Panc1 (cell line): ENCODE data around the gene STARD5. TPM values are rescaled to one million over a fixed set of nuclear protein-coding genes. Genes with fewer than 3 reads are reported as not detected.

Experiments
- ATAC-seq: fragments of 200-7000 bp; cut with Tn5 transposase; 2 replicates; pipeline ENCODE4 v1.9.1; 2020; ENCODE audit warnings: mild to moderate bottlenecking, moderate library complexity
- BruUV-seq: library from RNA; stranded (reverse); fragments of 400-500 nt; replicated peaks from 2 replicates; lab custom pipeline; 2021; lab: Mats Ljungman, UMichigan
- CTCF ChIA-PET: fragments of 300-600 bp; sonication (Branson Sonifier 250); formaldehyde crosslinking; loops from one replicate; lab custom pipeline; 2022; ENCODE audit warnings: antibody characterized with exemption; lab: Charles Lee
- POLR2A ChIA-PET: fragments of 300-600 bp; sonication (Branson Sonifier 250); formaldehyde crosslinking; loops from one replicate; lab custom pipeline; 2022; ENCODE audit warnings: antibody characterized with exemption; lab: Charles Lee
- DNase-seq: peaks from one replicate; pipeline ENCODE4 v3.0.0-alpha.2; 2010; ENCODE audit warnings: low read depth, low spot score
- H3K27ac ChIP-seq: 2 replicates; pipeline ENCODE4 v1.5.1; 2011; ENCODE audit warnings: mild to moderate bottlenecking, low read length, inconsistent platforms
- H3K27me3 ChIP-seq: fragments of 200-500 bp; sonication (Bioruptor generic); 2 replicates; pipeline ENCODE4 v1.6.0; 2014; ENCODE audit warnings: low read length, inconsistent platforms; ENCODE audit not compliant: control insufficient read depth, insufficient read depth
- H3K36me3 ChIP-seq: fragments of 200-500 bp; sonication (Bioruptor generic); 2 replicates; pipeline ENCODE4 v1.5.1; 2014; ENCODE audit warnings: inconsistent platforms, mild to moderate bottlenecking, low read length, moderate library complexity; ENCODE audit not compliant: control insufficient read depth, insufficient read depth
- H3K4me1 ChIP-seq: 2 replicates; pipeline ENCODE4 v1.5.1; 2011; ENCODE audit warnings: inconsistent platforms, mild to moderate bottlenecking, low read length, moderate library complexity; ENCODE audit not compliant: control insufficient read depth, insufficient read depth
- H3K4me3 ChIP-seq, 2 experiments: 2 replicates each; pipeline ENCODE4 v1.5.1; 2011 to 2012; ENCODE audit warnings: low read depth in 2 of 2, low read length in 2 of 2, mild to moderate bottlenecking in 2 of 2, inconsistent platforms in 1 of 2, moderate library complexity in 1 of 2
- H3K9me3 ChIP-seq: fragments of 200-500 bp; sonication (Bioruptor generic); 2 replicates; pipeline ENCODE4 v1.5.1; 2014; ENCODE audit warnings: low read depth, mild to moderate bottlenecking, inconsistent platforms, low read length, moderate library complexity; ENCODE audit not compliant: control insufficient read depth, insufficient read depth
- CTCF ChIP-seq: fragments of 450-650 bp; IDR thresholded peaks from 2 replicates; pipeline ENCODE4 v1.5.1; 2017; ENCODE audit warnings: mild to moderate bottlenecking
- POLR2AphosphoS5 ChIP-seq: IDR thresholded peaks from 2 replicates; pipeline ENCODE4 v1.6.1; 2012; ENCODE audit warnings: mild to moderate bottlenecking, low read depth, low read length, moderate library complexity
- REST ChIP-seq, 2 experiments: IDR thresholded peaks; 2 replicates each; pipeline ENCODE4 v1.6.1; 2011 to 2012; ENCODE audit warnings: low read depth in 2 of 2, control low read depth in 1 of 2, low read length in 1 of 2, mild to moderate bottlenecking in 1 of 2, moderate library complexity in 1 of 2; ENCODE audit not compliant: insufficient read depth in 1 of 2
- SIN3A ChIP-seq: IDR thresholded peaks from 2 replicates; pipeline ENCODE4 v1.6.1; 2012; ENCODE audit warnings: low read depth, mild to moderate bottlenecking, low read length, moderate library complexity, borderline replicate concordance; ENCODE audit not compliant: insufficient read depth
- TCF7L2 ChIP-seq: IDR thresholded peaks from 2 replicates; pipeline ENCODE4 v1.6.1; 2011; ENCODE audit warnings: mild to moderate bottlenecking, low read depth, low read length, inconsistent platforms
- in situ Hi-C: cut with HindIII; loops from 2 replicates; pipeline ENCODE4 v1.10.0; 2016; ENCODE audit warnings: low sequenced_read_pairs, low pct_unique_long_range_greater_than_20kb
- intact Hi-C: fragments of 100-400 bp; cut with micrococcal nuclease; formaldehyde crosslinking; loops from one replicate; pipeline ENCODE4 v1.10.0; 2022; ENCODE audit not compliant: unreplicated experiment
- total RNA-seq: library from RNA; stranded (reverse); gene quantifications from one replicate; pipeline ENCODE4 v1.2.1, GENCODE V29; 2021; ENCODE audit not compliant: unreplicated experiment

STARD5 gene
- total RNA-seq, 1 experiment from 2014 or later = 2.9 TPM

DNA sequence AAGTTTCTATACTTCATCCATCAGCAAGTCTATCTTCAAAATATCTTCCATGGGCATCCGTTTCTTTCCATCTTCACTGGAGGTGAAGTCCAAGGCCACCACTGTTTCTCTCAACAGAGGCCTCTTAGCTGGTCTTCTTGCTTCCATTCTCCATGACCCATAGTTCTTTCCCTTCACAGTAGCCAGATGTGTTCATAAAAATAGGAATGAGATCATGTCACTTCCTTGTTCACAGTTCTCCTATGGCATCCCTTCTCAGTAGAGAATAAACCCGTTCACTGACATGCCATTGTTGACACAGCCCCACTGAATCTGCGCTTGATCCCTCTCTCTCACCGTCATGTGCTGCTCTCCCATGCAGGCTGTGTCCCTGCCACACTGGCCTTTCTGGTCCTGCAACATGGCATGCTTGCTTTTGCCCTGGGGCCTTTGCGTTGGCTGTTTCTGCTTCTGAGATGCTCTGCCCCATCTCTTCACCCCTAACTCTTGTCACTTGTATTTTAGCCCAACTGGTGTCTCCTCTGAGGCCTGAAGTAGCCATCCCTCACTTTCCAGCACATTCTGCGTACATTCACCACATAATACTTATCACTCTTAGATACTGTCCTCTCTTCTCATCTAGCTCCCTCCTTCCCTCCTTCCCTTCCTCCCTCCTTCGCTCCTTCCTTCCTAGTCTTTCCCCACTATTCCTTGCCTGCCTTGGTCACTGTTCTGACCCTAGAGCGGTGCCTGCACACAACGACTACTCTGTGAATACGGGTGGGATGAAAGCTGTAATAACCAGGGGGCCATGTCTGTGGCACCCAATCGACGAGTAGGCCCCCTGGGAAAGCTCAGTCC is 42.0 kb downstream of the STARD5 start:
- no peak overlapping the region for H3K27ac ChIP-seq
- in situ Hi-C loops (no loop called here), intact Hi-C loops (no loop called here)
- no peak for ATAC-seq
- H3K9me3 ChIP-seq = no peaks in the 10 kb centered on the region
- POLR2A ChIA-PET = no interaction called here
- no peak for DNase-seq
- CTCF ChIA-PET = no interaction called here
- BruUV-seq = no TSS peak
- H3K4me3 ChIP-seq = no peak overlapping the region
- H3K4me1 ChIP-seq = no peaks in the 10 kb centered on the region
- TF ChIP-seq POLR2AphosphoS5 = no peak
- TF ChIP-seq CTCF = no peak
- no peak for TF ChIP-seq SIN3A
- TF ChIP-seq REST (IDR thresholded peaks at IDR 0.05; ENCODE audit: insufficient read depth in 1 of 2, low read depth in 2 of 2, low read length in 1 of 2) = no peak
- TF ChIP-seq TCF7L2 = no peak
- H3K27me3 ChIP-seq = 0 out of 2 replicates have a peak, but pooled peaks cover 3% of the 10 kb centered on the region
- no peaks in the 10 kb centered on the region for H3K36me3 ChIP-seq

DNA sequence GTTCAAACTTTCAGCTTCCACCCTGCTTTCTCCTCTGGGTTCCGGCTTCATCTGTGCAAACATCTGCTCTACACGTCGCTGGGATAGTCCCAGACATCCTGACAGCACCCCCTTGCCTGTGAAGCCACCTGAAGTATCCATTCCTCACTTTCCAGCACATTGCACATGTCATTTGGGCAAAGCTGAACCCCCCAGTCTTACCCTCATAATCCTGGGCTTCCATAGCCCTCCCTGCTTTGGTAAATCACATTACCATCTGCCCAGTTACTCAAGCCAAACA is 42.5 kb downstream of the STARD5 start:
- Histone ChIP-seq H3K9me3 (no peaks in the 10 kb centered on the region), H3K27ac (no peak overlapping the region), H3K27me3 (0 out of 2 replicates have a peak, but pooled peaks cover 3% of the 10 kb centered on the region), H3K4me1 (no peaks in the 10 kb centered on the region), H3K36me3 (no peaks in the 10 kb centered on the region), H3K4me3 (no peak overlapping the region)
- no peak for ATAC-seq
- ChIA-PET POLR2A (no interaction called here), CTCF (no interaction called here)
- intact Hi-C loops (no loop called here), in situ Hi-C loops (no loop called here)
- no TSS peak for BruUV-seq
- TF ChIP-seq SIN3A (no peak), TCF7L2 (no peak), POLR2AphosphoS5 (no peak), CTCF (no peak), REST (IDR thresholded peaks at IDR 0.05; ENCODE audit: insufficient read depth in 1 of 2, low read depth in 2 of 2, low read length in 1 of 2) (no peak)
- DNase-seq = no peak
